Erythroblast (primary cell): ENCODE results near the gene STARD13.

ENCODE experiments used
- GATA1 ChIP-seq: IDR thresholded peaks from 2 replicates; pipeline ENCODE4 v1.6.1; 2011; ENCODE audit warnings: low read depth, mild to moderate bottlenecking, control low read depth, low read length, moderate library complexity
- POLR2A ChIP-seq: IDR thresholded peaks from 2 replicates; pipeline ENCODE4 v1.6.1; 2011; ENCODE audit warnings: mild to moderate bottlenecking, low read length

- TF ChIP-seq POLR2A (no peak), GATA1 (no peak)
These were observed 196.2 kb downstream of the STARD13 start for GRCh38 chr13:33089311-33089710.
